ENCODE measurements around the gene GCK.

The GCK gene

GRCh38 chr7:44193011-44193802, 4.0 kb upstream of the GCK start:
- Histone ChIP-seq H4K20me1 (no peaks in the 10 kb centered on the region), H3K27me3 (no peaks in the 10 kb centered on the region), H3K9ac (no peak overlapping the region), H3K9me3 (no peaks in the 10 kb centered on the region), H3K4me2 (no peak overlapping the region), H3K4me1 (peaks cover 14% of the 10 kb centered on the region; the same call in 1 of the 2 replicates), H3K27ac (no peak overlapping the region), H3K4me3 (no peak overlapping the region), H3K36me3 (no peaks in the 10 kb centered on the region)
- TF ChIP-seq Cebpa-rat (IDR thresholded peaks at IDR 0.05) = no peak

DNA sequence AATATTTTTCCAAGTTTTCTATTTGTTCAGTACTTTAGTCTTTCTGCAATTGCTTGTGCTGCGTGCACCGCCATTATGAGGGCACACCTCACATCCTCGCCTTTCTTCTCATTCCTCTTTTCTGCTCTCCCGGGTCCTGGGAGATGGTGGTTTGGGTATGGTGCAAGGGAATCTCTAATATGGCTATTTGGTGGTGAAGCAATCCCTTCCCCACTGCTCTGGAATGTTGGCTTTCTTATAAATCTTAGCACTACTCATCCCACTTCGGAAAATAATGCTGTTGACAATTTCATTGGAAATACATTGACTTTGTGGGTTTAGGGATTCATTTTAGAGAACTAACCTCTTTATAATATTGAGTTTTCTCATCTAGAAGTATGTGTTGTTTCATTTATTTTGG, 1.9 kb upstream of the GCK start:
- no peaks in the 10 kb centered on the region for H3K27me3 ChIP-seq
- H4K20me1 ChIP-seq = no peaks in the 10 kb centered on the region
- no peak overlapping the region for H3K9ac ChIP-seq
- H3K36me3 ChIP-seq = no peaks in the 10 kb centered on the region
- H3K4me3 ChIP-seq = no peak overlapping the region
- no peak overlapping the region for H3K27ac ChIP-seq
- H3K4me1 ChIP-seq = peaks cover 5% of the 10 kb centered on the region; the same call in 1 of the 2 replicates
- no peak for TF ChIP-seq Cebpa-rat (IDR thresholded peaks at IDR 0.05)
- H3K4me2 ChIP-seq = no peak overlapping the region
- no peaks in the 10 kb centered on the region for H3K9me3 ChIP-seq

GRCh38 chr7:44189993-44190872, 994 bp upstream of the GCK start:
- Histone ChIP-seq H4K20me1 (no peaks in the 10 kb centered on the region), H3K9me3 (no peaks in the 10 kb centered on the region), H3K36me3 (no peaks in the 10 kb centered on the region), H3K27ac (no peak overlapping the region), H3K9ac (no peak overlapping the region), H3K4me2 (no peak overlapping the region), H3K4me3 (no peak overlapping the region), H3K4me1 (peaks cover 3% of the 10 kb centered on the region; the same call in 1 of the 2 replicates), H3K27me3 (no peaks in the 10 kb centered on the region)
- TF ChIP-seq Cebpa-rat (IDR thresholded peaks at IDR 0.05) = no peak

GRCh38 chr7:44188480-44189225, 586 bp downstream of the GCK start:
- no peaks in the 10 kb centered on the region for H3K9me3 ChIP-seq
- no peak for TF ChIP-seq Cebpa-rat (IDR thresholded peaks at IDR 0.05)
- no peaks in the 10 kb centered on the region for H3K27me3 ChIP-seq
- peaks cover 7% of the 10 kb centered on the region; the same call in 1 of the 2 replicates for H3K4me1 ChIP-seq
- H3K36me3 ChIP-seq = no peaks in the 10 kb centered on the region
- no peak overlapping the region for H3K4me3 ChIP-seq
- no peak overlapping the region for H3K27ac ChIP-seq
- no peaks in the 10 kb centered on the region for H4K20me1 ChIP-seq
- H3K4me2 ChIP-seq = no peak overlapping the region
- no peak overlapping the region for H3K9ac ChIP-seq

- Histone ChIP-seq H3K27ac (no peak overlapping the region), H3K4me1 (peaks cover 7% of the 10 kb centered on the region; the same call in 1 of the 2 replicates), H3K9ac (no peak overlapping the region), H4K20me1 (no peaks in the 10 kb centered on the region), H3K9me3 (peaks cover 3% of the 10 kb centered on the region), H3K36me3 (no peaks in the 10 kb centered on the region), H3K4me3 (no peak overlapping the region), H3K27me3 (no peaks in the 10 kb centered on the region), H3K4me2 (no peak overlapping the region)
- TF ChIP-seq Cebpa-rat (IDR thresholded peaks at IDR 0.05) = no peak
Observed at GRCh38 chr7:44187636-44188416, 1.4 kb downstream of the GCK start.

- Histone ChIP-seq H3K27me3 (no peaks in the 10 kb centered on the region), H3K4me1 (peaks cover 7% of the 10 kb centered on the region; the same call in 1 of the 2 replicates), H3K4me3 (no peak overlapping the region), H4K20me1 (no peaks in the 10 kb centered on the region), H3K27ac (no peak overlapping the region), H3K4me2 (no peak overlapping the region), H3K9ac (no peak overlapping the region), H3K36me3 (no peaks in the 10 kb centered on the region), H3K9me3 (peaks cover 11% of the 10 kb centered on the region)
- TF ChIP-seq Cebpa-rat (IDR thresholded peaks at IDR 0.05) = no peak
Observed at GRCh38 chr7:44186736-44187135, 2.5 kb downstream of the GCK start.

GRCh38 chr7:44185729-44186128, 3.5 kb downstream of the GCK start:
- H3K36me3 ChIP-seq = no peaks in the 10 kb centered on the region
- no peak for TF ChIP-seq Cebpa-rat (IDR thresholded peaks at IDR 0.05)
- H3K4me2 ChIP-seq = no peak overlapping the region
- no peak overlapping the region for H3K27ac ChIP-seq
- no peak overlapping the region for H3K9ac ChIP-seq
- H3K4me3 ChIP-seq = no peak overlapping the region
- H3K4me1 ChIP-seq = peaks cover 7% of the 10 kb centered on the region; the same call in 1 of the 2 replicates
- H3K27me3 ChIP-seq = no peaks in the 10 kb centered on the region
- H4K20me1 ChIP-seq = no peaks in the 10 kb centered on the region
- peaks cover 13% of the 10 kb centered on the region for H3K9me3 ChIP-seq

GRCh38 chr7:44184873-44185446, 4.3 kb downstream of the GCK start:
- Histone ChIP-seq H3K27ac (0 out of 2 replicates have a peak overlapping the region, but pooled peaks have one; percentile 38), H4K20me1 (no peaks in the 10 kb centered on the region), H3K27me3 (no peaks in the 10 kb centered on the region), H3K4me2 (no peak overlapping the region; the same call in 1 of the 2 replicates), H3K36me3 (no peaks in the 10 kb centered on the region), H3K4me1 (peaks cover 8% of the 10 kb centered on the region), H3K9ac (0 out of 2 replicates have a peak overlapping the region, but pooled peaks have one; percentile 34), H3K9me3 (peaks cover 13% of the 10 kb centered on the region), H3K4me3 (no peak overlapping the region)
- TF ChIP-seq Cebpa-rat (IDR thresholded peaks at IDR 0.05) = no peak

Measured in BLaER1 (cell line).